ENCODE measurements around the gene PRB2.
"Not testable (repeated sequence)": the region's sequence is repeated elsewhere in the genome, so short reads cannot be mapped to it uniquely, and the experiment has no call there.

The PRB2 gene

GRCh38 chr12:11395467-11395866 lies at the start of gene PRB2:
PRB2 (minus strand) TSS chr12:11395567; CDS start chr12:11395529, 38 bp downstream.
- not testable (repeated sequence) for DNase-seq

- DNase-seq = no peak
Observed at GRCh38 chr12:11437966-11438365, 42.6 kb upstream of the PRB2 start.

GRCh38 chr12:11433664-11434063 lies 38.3 kb upstream of the PRB2 start:
- DNase-seq = no peak

GRCh38 chr12:11431486-11431885 lies 36.1 kb upstream of the PRB2 start:
- no peak for DNase-seq

GRCh38 chr12:11427341-11427740 lies 32.0 kb upstream of the PRB2 start:
- DNase-seq = no peak

- DNase-seq = no peak
Observed at GRCh38 chr12:11412731-11413130, 17.4 kb upstream of the PRB2 start.

GRCh38 chr12:11408096-11408495 lies 12.7 kb upstream of the PRB2 start:
- DNase-seq = no peak

GRCh38 chr12:11397366-11397765 lies 2.0 kb upstream of the PRB2 start:
- no peak for DNase-seq

GRCh38 chr12:11391456-11391855 lies 3.9 kb downstream of the PRB2 start:
- DNase-seq = not testable (repeated sequence)

- not testable (repeated sequence) for DNase-seq
Observed at GRCh38 chr12:11377420-11377819, 17.9 kb downstream of the PRB2 start.

GRCh38 chr12:11361151-11361550 lies 34.2 kb downstream of the PRB2 start:
- DNase-seq = no peak

GRCh38 chr12:11360205-11360883 lies 35.0 kb downstream of the PRB2 start:
- DNase-seq = not testable (repeated sequence)

GRCh38 chr12:11351736-11352135 lies 43.6 kb downstream of the PRB2 start:
- not testable (repeated sequence) for DNase-seq

- no peak for DNase-seq
Observed at GRCh38 chr12:11348439-11348838, 46.9 kb downstream of the PRB2 start.

- DNase-seq = no peak
Observed at GRCh38 chr12:11347810-11348209, 47.6 kb downstream of the PRB2 start.

- DNase-seq = no peak
Observed at GRCh38 chr12:11344500-11344899, 50.9 kb downstream of the PRB2 start.
